ENCODE measurements around the gene CITED4.

GRCh38 chr1:40844079-40844478 lies 18.1 kb downstream of the CITED4 start:
- TF ChIP-seq SIN3A (IDR thresholded peaks at IDR 0.05; ENCODE audit: borderline replicate concordance, insufficient read depth, low read length) (no peak), REST (IDR thresholded peaks at IDR 0.05; ENCODE audit: insufficient read depth in 1 of 2, low read depth in 2 of 2, low read length in 2 of 2) (no peak), POLR2AphosphoS5 (IDR thresholded peaks at IDR 0.05; ENCODE audit: low read depth, low read length) (no peak)
